Tibial nerve (tissue), 4 donors: ENCODE data around the gene ARHGAP25. TPM values are rescaled to one million over a fixed set of nuclear protein-coding genes. Genes with fewer than 3 reads are reported as not detected.

Experiments
- DNase-seq, 2 donors: peaks; one replicate each; pipeline ENCODE4 v3.0.0-alpha.2; 2019; ENCODE audit warnings: low spot score in 2 of 2
- H3K27ac ChIP-seq, 4 donors: fragments of 200-600 bp; sonication (generic) in 3 of 4; one replicate each; pipeline ENCODE4 v1.5.1; 2017 to 2019; ENCODE audit warnings: mild to moderate bottlenecking in 1 of 4
- H3K27me3 ChIP-seq, 2 donors: fragments of 200-600 bp; sonication (generic) in 1 of 2; one replicate each; pipeline versions ENCODE4 v1.5.1 to v1.6.0; 2017 to 2019
- H3K36me3 ChIP-seq, 3 donors: fragments of 200-600 bp; sonication (generic); one replicate each; pipeline ENCODE4 v1.5.1; 2018 to 2019
- H3K4me1 ChIP-seq, 4 donors: fragments of 200-600 bp; sonication (generic) in 3 of 4; one replicate each; pipeline ENCODE4 v1.5.1; 2017 to 2019
- H3K4me3 ChIP-seq, 4 donors: fragments of 200-600 bp; sonication (generic) in 3 of 4; one replicate each; pipeline ENCODE4 v1.5.1; 2017 to 2019; ENCODE audit warnings: mild to moderate bottlenecking in 1 of 4, moderate library complexity in 1 of 4
- H3K9me3 ChIP-seq, 4 donors: fragments of 200-600 bp; sonication (generic) in 3 of 4; one replicate each; pipeline ENCODE4 v1.5.1; 2017 to 2019
- EP300 ChIP-seq, 2 donors: sonication (generic); formaldehyde crosslinking; IDR thresholded peaks; one replicate each; pipeline ENCODE4 v1.6.1; 2017; ENCODE audit warnings: antibody characterized with exemption in 2 of 2, mild to moderate bottlenecking in 1 of 2
- POLR2A ChIP-seq, 2 donors: fragments of 450-650 bp; IDR thresholded peaks; one replicate each; pipeline ENCODE4 v1.6.1; 2017; ENCODE audit warnings: antibody characterized with exemption in 2 of 2, mild to moderate bottlenecking in 2 of 2, moderate library complexity in 2 of 2
- WGBS, 2 donors: methylation state at CpG; one replicate each; pipeline ENCODE4 v1.1.5; 2018; 5-methylcytosine and 5-hydroxymethylcytosine counted together
- total RNA-seq, 4 donors: library from RNA; depleted of rRNA; stranded (reverse); fragments of >200 nt; gene quantifications; one replicate each; pipeline ENCODE4 v1.1.0, GENCODE V29; 2016
- TF ChIP-seq, protein P1 (sequence below), 5 experiments: fragments of 200-600 bp in 3 of 5; fragments of 450-650 bp in 2 of 5; sonication (generic) in 3 of 5; IDR thresholded peaks; one replicate each; pipeline ENCODE4 v1.5.1; 2016 to 2019; ENCODE audit warnings: antibody characterized with exemption in 5 of 5, mild to moderate bottlenecking in 3 of 5, moderate library complexity in 2 of 5

The ARHGAP25 gene
- total RNA-seq, 4 donors from 2014 or later, result 4.3 to 9.6 (median 5.3) TPM

- Histone ChIP-seq H3K9me3 (no peaks in the 10 kb centered on the region), H3K27me3 (no peaks in the 10 kb centered on the region), H3K36me3 (no peaks in the 10 kb centered on the region), H3K4me1 (peaks cover 0 to 7% (median 0%) of the 10 kb centered on the region in 4 donors), H3K27ac (peak overlapping the region in 2 of 4 donors; percentile 39 to 57), H3K4me3 (no peak overlapping the region)
- peak in 1 of 2 donors; percentile 53 for DNase-seq
- 85 to 87% methylated on average over 18 to 19 of the region's 19 CpGs for WGBS, 2 donors
- peak in 1 of 2 donors; percentile 48 for TF ChIP-seq EP300 (IDR thresholded peaks at IDR 0.05)
- TF ChIP-seq, protein P1, sequence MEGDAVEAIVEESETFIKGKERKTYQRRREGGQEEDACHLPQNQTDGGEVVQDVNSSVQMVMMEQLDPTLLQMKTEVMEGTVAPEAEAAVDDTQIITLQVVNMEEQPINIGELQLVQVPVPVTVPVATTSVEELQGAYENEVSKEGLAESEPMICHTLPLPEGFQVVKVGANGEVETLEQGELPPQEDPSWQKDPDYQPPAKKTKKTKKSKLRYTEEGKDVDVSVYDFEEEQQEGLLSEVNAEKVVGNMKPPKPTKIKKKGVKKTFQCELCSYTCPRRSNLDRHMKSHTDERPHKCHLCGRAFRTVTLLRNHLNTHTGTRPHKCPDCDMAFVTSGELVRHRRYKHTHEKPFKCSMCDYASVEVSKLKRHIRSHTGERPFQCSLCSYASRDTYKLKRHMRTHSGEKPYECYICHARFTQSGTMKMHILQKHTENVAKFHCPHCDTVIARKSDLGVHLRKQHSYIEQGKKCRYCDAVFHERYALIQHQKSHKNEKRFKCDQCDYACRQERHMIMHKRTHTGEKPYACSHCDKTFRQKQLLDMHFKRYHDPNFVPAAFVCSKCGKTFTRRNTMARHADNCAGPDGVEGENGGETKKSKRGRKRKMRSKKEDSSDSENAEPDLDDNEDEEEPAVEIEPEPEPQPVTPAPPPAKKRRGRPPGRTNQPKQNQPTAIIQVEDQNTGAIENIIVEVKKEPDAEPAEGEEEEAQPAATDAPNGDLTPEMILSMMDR (IDR thresholded peaks at IDR 0.05), result no peak
- TF ChIP-seq POLR2A (IDR thresholded peaks at IDR 0.05), result no peak
Observed at GRCh38 chr2:68732036-68732932, 2.3 kb upstream of the ARHGAP25 start.

- Histone ChIP-seq H3K4me1 (peaks cover 0 to 5% (median 0%) of the 10 kb centered on the region in 4 donors), H3K4me3 (no peak overlapping the region), H3K36me3 (no peaks in the 10 kb centered on the region), H3K27ac (no peak overlapping the region), H3K27me3 (no peaks in the 10 kb centered on the region), H3K9me3 (no peaks in the 10 kb centered on the region)
- 80 to 81% methylated on average over 4 of the region's 4 CpGs for WGBS, 2 donors
- TF ChIP-seq, protein P1 (IDR thresholded peaks at IDR 0.05), result no peak
- TF ChIP-seq EP300 (IDR thresholded peaks at IDR 0.05), result no peak
- no peak for TF ChIP-seq POLR2A (IDR thresholded peaks at IDR 0.05)
- no peak for DNase-seq
Observed at GRCh38 chr2:68733365-68733764, 1.2 kb upstream of the ARHGAP25 start.

GRCh38 chr2:68734176-68734575 is 435 bp upstream of the ARHGAP25 start:
- Histone ChIP-seq H3K27ac (peak overlapping the region in 3 of 4 donors; percentile 12 to 78 (median 57)), H3K4me3 (peak overlapping the region in 1 of 4 donors; percentile 32), H3K4me1 (peaks cover 0 to 8% (median 0%) of the 10 kb centered on the region in 4 donors), H3K9me3 (no peaks in the 10 kb centered on the region), H3K27me3 (no peaks in the 10 kb centered on the region), H3K36me3 (no peaks in the 10 kb centered on the region)
- WGBS, 2 donors, result 72 to 73% methylated on average over 3 of the region's 3 CpGs
- DNase-seq, result no peak
- TF ChIP-seq EP300 (IDR thresholded peaks at IDR 0.05) (no peak), POLR2A (IDR thresholded peaks at IDR 0.05) (no peak)
- TF ChIP-seq, protein P1 (IDR thresholded peaks at IDR 0.05), result no peak

GRCh38 chr2:68736086-68736485 is 1.5 kb downstream of the ARHGAP25 start:
- no peak for TF ChIP-seq POLR2A (IDR thresholded peaks at IDR 0.05)
- TF ChIP-seq EP300 (IDR thresholded peaks at IDR 0.05), result no peak
- TF ChIP-seq, protein P1 (IDR thresholded peaks at IDR 0.05), result no peak
- Histone ChIP-seq H3K36me3 (no peaks in the 10 kb centered on the region), H3K4me3 (peak overlapping the region in 2 of 4 donors; percentile 32 to 35), H3K4me1 (peaks cover 0 to 16% (median 0%) of the 10 kb centered on the region in 4 donors), H3K27ac (peak overlapping the region in 3 of 4 donors; percentile 25 to 78 (median 58)), H3K27me3 (no peaks in the 10 kb centered on the region), H3K9me3 (no peaks in the 10 kb centered on the region)
- 44 to 55% methylated on average over 2 of the region's 2 CpGs for WGBS, 2 donors
- DNase-seq, result no peak

DNA sequence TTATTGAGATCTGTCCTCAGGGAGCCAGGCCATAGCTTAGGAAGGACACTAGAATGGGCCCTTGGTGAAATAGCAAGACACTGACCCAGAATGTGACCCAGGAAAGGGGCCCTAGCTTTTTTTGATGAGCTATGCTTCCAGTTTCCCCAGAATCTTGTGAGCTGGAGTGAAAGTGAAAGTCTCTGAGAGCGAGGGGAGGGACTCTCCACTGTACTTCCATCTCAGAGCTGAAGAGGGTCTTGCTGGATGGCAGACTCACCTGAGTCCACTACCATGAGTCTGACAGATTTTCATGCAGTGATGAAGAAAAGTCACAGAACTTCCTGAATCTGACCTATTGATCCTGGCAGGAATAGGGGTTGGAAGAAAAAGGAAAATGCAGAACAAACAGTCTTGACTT is 3.1 kb downstream of the ARHGAP25 start:
- Histone ChIP-seq H3K9me3 (no peaks in the 10 kb centered on the region), H3K36me3 (no peaks in the 10 kb centered on the region), H3K4me3 (no peak overlapping the region), H3K27me3 (no peaks in the 10 kb centered on the region), H3K27ac (peak overlapping the region in 3 of 4 donors; percentile 35 to 78 (median 57)), H3K4me1 (peaks cover 0 to 16% (median 0%) of the 10 kb centered on the region in 4 donors)
- WGBS, 2 donors, result 67 to 83% methylated on average over 1 of the region's 1 CpG
- TF ChIP-seq, protein P1 (IDR thresholded peaks at IDR 0.05), result no peak
- TF ChIP-seq POLR2A (IDR thresholded peaks at IDR 0.05) (no peak), EP300 (IDR thresholded peaks at IDR 0.05) (peak in 1 of 2 donors; percentile 13)
- DNase-seq, result no peak
